Mucosa of descending colon (tissue), 3 donors: Measurements from ENCODE around the gene PRUNE1. TPM values are rescaled to one million over a fixed set of nuclear protein-coding genes. Genes with fewer than 3 reads are reported as not detected.

Experiments used
- ATAC-seq: fragments of 200-7000 bp; cut with Tn5 transposase; one replicate; pipeline ENCODE4 v1.9.1; 2020; ENCODE audit warnings: mild to moderate bottlenecking, moderate library complexity
- DNase-seq, 3 donors: peaks; one replicate each; pipeline ENCODE4 v3.0.0-alpha.2; 2020
- H3K36me3 ChIP-seq: fragments of 200-600 bp; one replicate; pipeline ENCODE4 v1.8.0; 2021; ENCODE audit warnings: low read depth, mild to moderate bottlenecking
- H3K4me1 ChIP-seq: fragments of 200-600 bp; one replicate; pipeline ENCODE4 v1.8.0; 2021; ENCODE audit warnings: low read depth, mild to moderate bottlenecking
- H3K4me3 ChIP-seq: fragments of 200-600 bp; one replicate; pipeline ENCODE4 v1.8.0; 2021; ENCODE audit warnings: mild to moderate bottlenecking
- H3K9me3 ChIP-seq: fragments of 200-600 bp; one replicate; pipeline ENCODE4 v1.8.0; 2021; ENCODE audit warnings: mild to moderate bottlenecking
- intact Hi-C, 2 donors: fragments of 100-400 bp; cut with DNase I in 1 of 2; cut with micrococcal nuclease in 1 of 2; formaldehyde crosslinking; loops; one replicate each; pipeline versions ENCODE4 v1.11.0 to v1.11.1; 2022; cut with DNase I, micrococcal nuclease
- total RNA-seq, 3 donors: library from RNA; stranded (reverse); fragmentation: NEBNext Ultra II Directional in 2 of 3; extraction: Animal tissue kit (Norgen Biotek cat#: 25700) in 2 of 3; gene quantifications; one replicate each; pipeline versions ENCODE4 v1.2.1 to v1.2.4, GENCODE V29; 2021 to 2023
- TF ChIP-seq, protein P1 (sequence below): fragments of 200-600 bp; IDR thresholded peaks from one replicate; pipeline ENCODE4 v1.8.0; 2022; ENCODE audit warnings: antibody characterized with exemption, mild to moderate bottlenecking
- donor health status: DM: no; HTN: no; CAD: no; lungs with moderate emphysema.
- donor health status: DM: no; HTN: no; CAD: no.
- donor health status: DM: no; HTN: yes; CAD: no.

The PRUNE1 gene
- total RNA-seq, 3 donors from 2014 or later = 21.3 to 27.5 (median 23.3) TPM

DNA sequence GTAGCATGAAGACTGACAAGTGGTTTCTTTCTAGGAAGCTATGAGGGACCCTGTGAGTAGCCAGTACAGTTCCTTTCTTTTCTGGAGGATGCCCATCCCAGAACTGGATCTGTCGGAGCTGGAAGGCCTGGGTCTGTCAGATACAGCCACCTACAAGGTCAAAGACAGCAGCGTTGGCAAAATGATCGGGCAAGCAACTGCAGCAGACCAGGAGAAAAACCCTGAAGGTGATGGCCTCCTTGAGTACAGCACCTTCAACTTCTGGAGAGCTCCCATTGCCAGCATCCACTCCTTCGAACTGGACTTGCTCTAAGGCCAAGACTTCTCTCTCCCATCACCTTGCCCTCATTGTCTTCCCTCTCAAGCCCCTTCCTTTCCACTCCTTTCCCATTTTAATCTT lies 58.9 kb downstream of the PRUNE1 start:
- DNase-seq (no peak), ATAC-seq (no peak)
- Histone ChIP-seq H3K4me1 (no peaks in the 10 kb centered on the region), H3K9me3 (no peaks in the 10 kb centered on the region), H3K36me3 (no peaks in the 10 kb centered on the region), H3K4me3 (no peak overlapping the region)
- intact Hi-C loops = no loop called here
- TF ChIP-seq, protein P1, sequence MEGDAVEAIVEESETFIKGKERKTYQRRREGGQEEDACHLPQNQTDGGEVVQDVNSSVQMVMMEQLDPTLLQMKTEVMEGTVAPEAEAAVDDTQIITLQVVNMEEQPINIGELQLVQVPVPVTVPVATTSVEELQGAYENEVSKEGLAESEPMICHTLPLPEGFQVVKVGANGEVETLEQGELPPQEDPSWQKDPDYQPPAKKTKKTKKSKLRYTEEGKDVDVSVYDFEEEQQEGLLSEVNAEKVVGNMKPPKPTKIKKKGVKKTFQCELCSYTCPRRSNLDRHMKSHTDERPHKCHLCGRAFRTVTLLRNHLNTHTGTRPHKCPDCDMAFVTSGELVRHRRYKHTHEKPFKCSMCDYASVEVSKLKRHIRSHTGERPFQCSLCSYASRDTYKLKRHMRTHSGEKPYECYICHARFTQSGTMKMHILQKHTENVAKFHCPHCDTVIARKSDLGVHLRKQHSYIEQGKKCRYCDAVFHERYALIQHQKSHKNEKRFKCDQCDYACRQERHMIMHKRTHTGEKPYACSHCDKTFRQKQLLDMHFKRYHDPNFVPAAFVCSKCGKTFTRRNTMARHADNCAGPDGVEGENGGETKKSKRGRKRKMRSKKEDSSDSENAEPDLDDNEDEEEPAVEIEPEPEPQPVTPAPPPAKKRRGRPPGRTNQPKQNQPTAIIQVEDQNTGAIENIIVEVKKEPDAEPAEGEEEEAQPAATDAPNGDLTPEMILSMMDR = no peak

DNA sequence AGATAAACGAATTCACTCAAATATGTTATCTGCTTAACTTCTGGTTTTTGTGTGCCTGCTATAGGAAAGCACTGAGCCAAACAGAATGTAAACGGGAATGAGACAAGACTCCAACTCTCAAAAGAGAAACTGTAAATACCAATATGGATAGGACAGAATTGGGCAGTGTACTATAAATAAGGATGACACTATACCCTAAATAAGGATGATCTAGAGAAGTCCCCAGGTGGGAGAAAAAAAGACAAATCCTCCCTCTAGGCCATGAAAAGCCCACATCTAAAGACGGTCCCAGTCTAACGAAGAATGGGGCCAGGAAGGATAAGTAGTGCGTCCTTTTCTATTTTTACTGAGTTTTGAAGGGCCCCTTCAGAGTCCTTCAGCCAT lies 60.8 kb downstream of the PRUNE1 start:
- no peak overlapping the region for H3K4me3 ChIP-seq
- H3K36me3 ChIP-seq = no peaks in the 10 kb centered on the region
- no peak for ATAC-seq
- TF ChIP-seq, protein P1 = no peak
- intact Hi-C loops = no loop called here
- DNase-seq = no peak
- H3K9me3 ChIP-seq = no peaks in the 10 kb centered on the region
- no peaks in the 10 kb centered on the region for H3K4me1 ChIP-seq

GRCh38 chr1:151070474-151071276 lies 62.4 kb downstream of the PRUNE1 start, which contains the start of gene GABPB2:
TSS of gene GABPB2 (plus strand) at chr1:151070761. CDS start at chr1:151088190, 17,429 bp downstream.
- ATAC-seq = peak; percentile 95
- H3K9me3 ChIP-seq = no peaks in the 10 kb centered on the region
- H3K36me3 ChIP-seq = no peaks in the 10 kb centered on the region
- intact Hi-C loops = no loop called here
- peak within 1 kb of the TSS; percentile 68 for H3K4me3 ChIP-seq
- H3K4me1 ChIP-seq = no peaks in the 10 kb centered on the region
- TF ChIP-seq, protein P1 = peak; percentile 95
- DNase-seq = peak; percentile 91 to 94 (median 92)

DNA sequence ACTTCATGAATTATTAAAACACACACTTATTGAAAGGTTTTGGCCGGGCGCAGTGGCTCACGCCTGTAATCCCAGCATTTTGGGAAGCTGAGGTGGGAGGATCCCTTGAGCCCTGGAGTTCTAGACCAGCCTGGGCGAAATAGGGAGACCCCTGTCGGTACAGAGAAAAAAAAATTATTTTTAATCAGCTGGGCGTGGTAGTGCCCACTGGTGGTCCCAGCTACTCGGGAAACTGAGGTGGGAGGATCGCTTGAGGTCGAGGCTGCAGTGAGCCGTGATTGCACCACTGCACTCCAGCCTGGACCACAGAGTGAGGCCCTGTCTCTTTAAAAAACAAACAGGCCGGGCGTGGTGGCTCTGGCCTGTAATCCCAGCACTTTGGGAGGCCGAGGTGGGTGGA lies 64.0 kb downstream of the PRUNE1 start:
- DNase-seq (no peak), ATAC-seq (no peak)
- intact Hi-C loops = no loop called here
- Histone ChIP-seq H3K4me3 (no peak overlapping the region), H3K4me1 (no peaks in the 10 kb centered on the region), H3K9me3 (no peaks in the 10 kb centered on the region), H3K36me3 (no peaks in the 10 kb centered on the region)
- TF ChIP-seq, protein P1 = no peak

Other genes starting within 250 kb of the PRUNE1 start
- 100 to 1,000 TPM; 290 to 577 (median 544) TPM for gene CTSS, start 242.7 kb upstream of the PRUNE1 start, total RNA-seq
- 10 to 100 TPM; 15.4 to 64.0 (median 30.3) TPM for gene CTSK, start 200.2 kb upstream of the PRUNE1 start, total RNA-seq
- 10 to 100 TPM; 42.1 to 54.6 (median 42.7) TPM for gene ARNT, start 131.8 kb upstream of the PRUNE1 start, total RNA-seq
- not detected for gene CTXND2, start 121.3 kb upstream of the PRUNE1 start, total RNA-seq
- gene SETDB1, start 82.1 kb upstream of the PRUNE1 start, total RNA-seq = 10 to 100 TPM; 35.4 to 49.4 (median 42.8) TPM
- 100 to 1,000 TPM; 142 to 209 (median 186) TPM for gene CERS2, start 33.6 kb upstream of the PRUNE1 start, total RNA-seq
- not detected for gene ANXA9, start 26.2 kb upstream of the PRUNE1 start, total RNA-seq
- 10 to 100 TPM; 44.5 to 52.0 (median 51.8) TPM for gene MINDY1, start 1.5 kb upstream of the PRUNE1 start, total RNA-seq
- 1 to 10 TPM in 1 of 3 donors, under 1 TPM in 2; 0.41 to 1.1 (median 0.63) TPM for gene BNIPL, start 28.1 kb downstream of the PRUNE1 start, total RNA-seq
- gene C1orf56, start 39.3 kb downstream of the PRUNE1 start, total RNA-seq = 1 to 10 TPM; 1.3 to 4.0 (median 1.3) TPM
- 10 to 100 TPM; 69.2 to 78.5 (median 73.5) TPM for gene CDC42SE1, start 51.2 kb downstream of the PRUNE1 start, total RNA-seq
- gene MLLT11, start 51.9 kb downstream of the PRUNE1 start, total RNA-seq = 1 to 10 TPM in 1 of 3 donors, under 1 TPM in 2; 0.09 to 5.4 (median 0.65) TPM
- gene GABPB2, start 62.3 kb downstream of the PRUNE1 start, total RNA-seq = 10 to 100 TPM; 15.1 to 18.7 (median 18.6) TPM
- gene SEMA6C, start 138.2 kb downstream of the PRUNE1 start, total RNA-seq = 1 to 10 TPM; 1.9 to 9.3 (median 4.3) TPM
- 1 to 10 TPM; 1.3 to 2.8 (median 2.5) TPM for gene TNFAIP8L2, start 148.2 kb downstream of the PRUNE1 start, total RNA-seq
- 10 to 100 TPM in 2 of 3 donors, 1 to 10 TPM in 1; 7.6 to 14.0 (median 10.0) TPM for gene LYSMD1, start 157.5 kb downstream of the PRUNE1 start, total RNA-seq
- 10 to 100 TPM; 27.9 to 37.8 (median 28.1) TPM for gene SCNM1, start 157.7 kb downstream of the PRUNE1 start, total RNA-seq
- gene TMOD4, start 167.5 kb downstream of the PRUNE1 start, total RNA-seq = 1 to 10 TPM in 2 of 3 donors, not detected in 1; 1.0 to 2.5 TPM
- gene VPS72, start 181.7 kb downstream of the PRUNE1 start, total RNA-seq = 10 to 100 TPM; 32.1 to 56.5 (median 35.3) TPM
- 10 to 100 TPM; 38.4 to 47.5 (median 39.2) TPM for gene PIP5K1A, start 190.1 kb downstream of the PRUNE1 start, total RNA-seq
- gene PSMD4, start 246.3 kb downstream of the PRUNE1 start, total RNA-seq = 100 to 1,000 TPM in 1 of 3 donors, 10 to 100 TPM in 2; 90.2 to 150 (median 95.1) TPM